Gastrocnemius medialis (tissue), 4 donors: ENCODE results near the gene PARD3.

Experiments
- POLR2A ChIP-seq, 2 donors: fragments of 450-650 bp; IDR thresholded peaks; one replicate each; pipeline ENCODE4 v1.6.1; 2017; ENCODE audit warnings: antibody characterized with exemption in 2 of 2, mild to moderate bottlenecking in 2 of 2, moderate library complexity in 2 of 2
- TF ChIP-seq, protein P1 (sequence below), 5 experiments: fragments of 450-650 bp in 3 of 5; fragments of 200-600 bp in 2 of 5; sonication (generic) in 2 of 5; IDR thresholded peaks in 4 of 5; conservative IDR thresholded peaks in 1 of 5; 1 replicate in 4 of 5; 2 replicates in 1 of 5; pipeline ENCODE4 v1.5.1; 2016 to 2019; ENCODE audit warnings: antibody characterized with exemption in 5 of 5, mild to moderate bottlenecking in 3 of 5, moderate library complexity in 3 of 5

- TF ChIP-seq, protein P1, sequence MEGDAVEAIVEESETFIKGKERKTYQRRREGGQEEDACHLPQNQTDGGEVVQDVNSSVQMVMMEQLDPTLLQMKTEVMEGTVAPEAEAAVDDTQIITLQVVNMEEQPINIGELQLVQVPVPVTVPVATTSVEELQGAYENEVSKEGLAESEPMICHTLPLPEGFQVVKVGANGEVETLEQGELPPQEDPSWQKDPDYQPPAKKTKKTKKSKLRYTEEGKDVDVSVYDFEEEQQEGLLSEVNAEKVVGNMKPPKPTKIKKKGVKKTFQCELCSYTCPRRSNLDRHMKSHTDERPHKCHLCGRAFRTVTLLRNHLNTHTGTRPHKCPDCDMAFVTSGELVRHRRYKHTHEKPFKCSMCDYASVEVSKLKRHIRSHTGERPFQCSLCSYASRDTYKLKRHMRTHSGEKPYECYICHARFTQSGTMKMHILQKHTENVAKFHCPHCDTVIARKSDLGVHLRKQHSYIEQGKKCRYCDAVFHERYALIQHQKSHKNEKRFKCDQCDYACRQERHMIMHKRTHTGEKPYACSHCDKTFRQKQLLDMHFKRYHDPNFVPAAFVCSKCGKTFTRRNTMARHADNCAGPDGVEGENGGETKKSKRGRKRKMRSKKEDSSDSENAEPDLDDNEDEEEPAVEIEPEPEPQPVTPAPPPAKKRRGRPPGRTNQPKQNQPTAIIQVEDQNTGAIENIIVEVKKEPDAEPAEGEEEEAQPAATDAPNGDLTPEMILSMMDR (IDR thresholded peaks at IDR 0.05 in 4 of 5, conservative IDR thresholded peaks at IDR 0.05 in 1 of 5) = no peak
- no peak for TF ChIP-seq POLR2A (IDR thresholded peaks at IDR 0.05)
Measured at GRCh38 chr10:34160595-34160994, 654.5 kb downstream of the PARD3 start.
